DMS 273 treated with DMSO at 0.1 percent for 48 hours (cell line): ENCODE data around the gene TJP1.
"Not testable (repeated sequence)": the region's sequence is repeated elsewhere in the genome, so short reads cannot be mapped to it uniquely, and the experiment has no call there.

Source experiments
- DNase-seq: peaks from one replicate; lab custom pipeline; 2025; lab: John Stamatoyannopoulos, UW

Gene TJP1

DNA sequence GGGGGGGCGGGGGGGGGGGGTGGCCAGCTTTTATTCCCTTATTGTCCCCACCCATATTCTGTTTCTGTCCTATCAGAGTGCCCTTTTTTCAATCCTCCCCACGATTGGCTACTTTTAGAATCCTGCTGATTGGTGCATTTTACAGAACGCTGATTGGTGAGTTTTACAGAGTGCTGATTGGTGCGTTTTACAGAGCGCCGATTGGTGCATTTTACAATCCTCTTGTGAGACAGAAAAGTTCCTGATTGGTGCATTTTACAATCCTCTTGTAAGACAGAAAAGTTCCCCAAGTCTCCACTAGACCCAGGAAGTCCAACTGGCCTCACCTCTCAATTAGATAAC is 164.8 kb downstream of the TJP1 start:
- not testable (repeated sequence) for DNase-seq

DNA sequence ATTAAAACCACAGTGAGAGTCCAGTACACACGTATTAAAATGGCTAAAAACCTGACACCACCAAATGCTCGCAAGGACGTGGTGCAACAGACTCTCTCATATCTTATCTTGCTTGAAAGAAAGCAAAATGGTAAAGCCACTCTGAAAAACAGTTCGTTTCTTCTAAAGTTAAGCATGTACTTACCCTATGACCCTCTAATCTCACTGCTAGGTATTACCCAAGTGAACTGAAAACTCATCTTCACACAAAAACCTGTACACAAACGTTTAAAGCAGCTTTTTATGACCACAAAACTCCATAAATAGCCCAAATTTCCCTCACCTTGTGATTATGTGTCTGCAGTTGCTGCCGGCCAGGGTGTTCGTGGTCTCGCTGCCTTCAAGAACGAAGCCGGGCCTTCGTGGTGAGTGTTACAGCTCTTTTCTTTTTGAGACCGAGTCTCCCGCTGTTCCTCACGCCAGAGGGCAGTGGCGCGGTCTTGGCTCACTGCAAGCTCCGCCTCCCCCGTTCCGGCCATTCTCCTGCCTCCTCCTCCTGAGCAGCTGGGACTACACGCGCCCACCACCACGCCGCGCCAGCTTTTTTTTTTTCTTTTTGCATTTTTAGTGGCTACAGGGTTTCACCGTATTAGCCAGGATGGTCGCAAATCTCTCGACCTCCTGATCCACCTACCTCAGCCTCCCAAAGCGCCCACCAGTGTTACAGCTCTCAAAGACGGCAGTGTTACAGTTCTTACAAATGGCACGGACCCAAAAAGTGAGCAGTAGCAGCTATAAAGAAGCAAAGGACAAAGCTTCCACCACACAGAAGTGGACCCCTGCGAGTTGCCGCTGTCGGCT is 165.4 kb downstream of the TJP1 start:
- DNase-seq: no peak

DNA sequence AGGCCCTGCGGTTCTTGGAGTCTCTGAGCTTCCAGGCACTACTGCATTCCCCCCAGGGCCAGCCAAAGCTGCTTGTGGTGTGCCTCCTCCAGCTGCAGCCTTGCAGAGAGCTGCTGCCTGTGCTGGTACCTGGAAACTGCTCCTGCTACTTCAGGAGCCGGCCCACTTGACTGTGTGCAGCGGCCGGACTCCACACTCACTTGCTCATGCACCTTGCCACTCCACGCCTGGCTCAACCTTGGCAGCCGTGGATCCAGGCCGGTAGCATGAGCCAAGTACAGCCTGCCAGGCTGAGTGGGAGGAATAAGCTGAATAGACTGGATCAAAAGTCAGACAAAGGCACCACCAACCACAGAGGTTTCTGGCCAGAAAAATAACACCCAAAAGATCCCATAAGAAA is 169.7 kb downstream of the TJP1 start:
- DNase-seq: no peak

DNA sequence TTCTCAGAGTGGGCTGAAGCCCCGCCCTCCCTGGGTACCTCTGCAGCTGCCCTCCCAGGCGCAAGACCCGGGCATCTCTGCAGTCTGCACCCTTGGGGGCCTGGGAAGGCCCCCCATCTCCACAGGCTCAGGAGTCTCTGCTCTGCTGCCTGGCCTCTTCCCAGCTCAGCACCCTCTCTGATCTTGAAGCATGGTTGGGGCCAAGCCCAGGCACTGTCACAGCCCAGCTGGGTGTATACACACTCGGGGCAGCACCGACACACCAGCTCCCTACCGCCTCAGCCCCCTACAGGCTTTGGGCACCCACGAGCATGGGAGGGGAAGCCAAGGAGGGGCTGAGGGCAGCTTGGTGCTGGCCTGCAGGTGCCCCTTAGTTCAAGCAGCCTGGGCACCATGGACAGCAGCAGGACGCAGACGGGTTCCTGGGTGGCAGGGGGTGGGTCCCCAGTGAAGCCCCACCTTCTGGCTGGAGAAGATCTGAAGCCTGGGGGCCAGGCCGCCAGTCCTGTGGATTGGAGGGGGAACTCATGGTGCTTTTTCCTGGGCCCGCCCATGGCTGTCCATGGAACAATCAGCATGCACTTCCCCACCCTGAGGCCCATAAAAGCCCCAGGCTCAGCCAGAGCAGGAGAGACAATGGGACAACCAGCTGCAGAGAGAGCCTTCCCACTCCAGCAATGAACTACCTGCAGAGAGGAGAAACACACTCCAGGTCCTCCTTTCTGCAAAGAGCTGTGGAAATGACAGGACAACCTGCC is 170.6 kb downstream of the TJP1 start:
- no peak for DNase-seq
